K562 (cell line): ENCODE data around the gene MDK. TPM values are rescaled to one million over a fixed set of nuclear protein-coding genes. Genes with fewer than 3 reads are reported as not detected.

Experiments
- BCOR ChIP-seq: fragments of 450-650 bp; IDR thresholded peaks from 2 replicates; pipeline ENCODE4 v1.6.1; 2016
- BRF2 ChIP-seq: IDR thresholded peaks from 3 replicates; pipeline ENCODE4 v1.6.1; 2011; ENCODE audit warnings: borderline replicate concordance, mild to moderate bottlenecking; ENCODE audit not compliant: insufficient read length, insufficient read depth
- ESRRA ChIP-seq: fragments of 450-650 bp; IDR thresholded peaks from 2 replicates; pipeline ENCODE4 v1.6.1; 2014; ENCODE audit warnings: low read depth, mild to moderate bottlenecking, moderate library complexity, borderline replicate concordance
- ID3 ChIP-seq, 2 experiments: fragments of 250-450 bp in 1 of 2; fragments of 450-650 bp in 1 of 2; sonication (Bioruptor Pico) in 1 of 2; IDR thresholded peaks; 2 replicates each; pipeline versions ENCODE4 v1.6.1 to v1.8.0; 2016 to 2021; ENCODE audit warnings: mild to moderate bottlenecking in 2 of 2, moderate library complexity in 2 of 2, missing compliant biosample characterization in 1 of 2, missing genetic modification characterization in 1 of 2
- KDM5B ChIP-seq: fragments of 200-600 bp; sonication (generic); IDR thresholded peaks from 2 replicates; pipeline ENCODE4 v1.6.1; 2012; ENCODE audit warnings: low read depth, mild to moderate bottlenecking, moderate library complexity, low read length, control low read depth, inconsistent platforms; ENCODE audit not compliant: insufficient replicate concordance
- MGA ChIP-seq: fragments of 450-650 bp; IDR thresholded peaks from 2 replicates; pipeline ENCODE4 v1.6.1; 2016; ENCODE audit warnings: mild to moderate bottlenecking, moderate library complexity
- MIER1 ChIP-seq: fragments of 450-650 bp; IDR thresholded peaks from 2 replicates; pipeline ENCODE4 v1.6.1; 2016; ENCODE audit warnings: antibody characterized with exemption, mild to moderate bottlenecking, low read depth
- NFATC3 ChIP-seq: fragments of 450-650 bp; IDR thresholded peaks from 2 replicates; pipeline ENCODE4 v1.6.1; 2017; ENCODE audit warnings: mild to moderate bottlenecking
- POLR2AphosphoS5 ChIP-seq: IDR thresholded peaks from 2 replicates; pipeline ENCODE4 v1.6.1; 2011; ENCODE audit warnings: mild to moderate bottlenecking, low read depth, low read length, moderate library complexity; ENCODE audit not compliant: control insufficient read depth, insufficient read depth
- SMAD2 ChIP-seq: fragments of 150-350 bp; IDR thresholded peaks from 2 replicates; pipeline ENCODE4 v1.6.1; 2014; ENCODE audit warnings: low read depth, mild to moderate bottlenecking, low read length
- TEAD1 ChIP-seq, 2 experiments: fragments of 450-650 bp in 1 of 2; sonication (generic) in 1 of 2; formaldehyde crosslinking; IDR thresholded peaks; 2 replicates each; pipeline versions ENCODE4 v1.4.0 to v1.8.0; 2020 to 2022; ENCODE audit warnings: mild to moderate bottlenecking in 2 of 2, missing genetic modification reagents in 1 of 2
- ZFX ChIP-seq: sonication (generic); formaldehyde crosslinking; IDR thresholded peaks from 2 replicates; pipeline ENCODE4 v1.8.0; 2022; ENCODE audit warnings: mild to moderate bottlenecking, missing genetic modification reagents, moderate library complexity
- ZNF3 ChIP-seq: fragments of 250-450 bp; sonication (Bioruptor Pico); IDR thresholded peaks from 2 replicates; pipeline ENCODE4 v1.5.0; 2021; ENCODE audit warnings: mild to moderate bottlenecking, moderate library complexity
- polyA plus RNA-seq, 8 experiments: library from polyadenylated mRNA; depleted of rRNA in 4 of 8; stranded (reverse) in 5 of 8; unstranded in 3 of 8; fragments of >200 nt; fragmentation: Nextera tagmentation in 2 of 8; fragmentation: Illumina TruSeq in 1 of 8; extraction: Ambion mirVana in 2 of 8; extraction: Trizol in 1 of 8; gene quantifications; 2 replicates each; pipeline versions ENCODE4 v1.2.1 to v1.2.3, GENCODE V29; 2011 to 2014; ENCODE audit warnings: inconsistent platforms in 1 of 8, missing spikeins in 1 of 8
- total RNA-seq, 7 experiments: library from RNA; depleted of rRNA in 6 of 7; stranded (reverse); fragments of >200 nt in 6 of 7; fragmentation: Illumina TruSeq in 2 of 7; extraction: Trizol in 2 of 7; gene quantifications; 2 replicates each; pipeline versions ENCODE4 v1.2.1 to v1.2.3, GENCODE V29; 2011 to 2021; ENCODE audit warnings: low replicate concordance in 1 of 7

Gene MDK
- total and polyA plus RNA-seq, 9 of the 15 experiments (the other 6 are each of a cell fraction or from before 2014, with no cell fraction given), result 20.7 to 700 (median 350) TPM

GRCh38 chr11:46392421-46393230 lies 11.2 kb downstream of the MDK start (continued):
- TF ChIP-seq ESRRA (peak; percentile 37; the same call in 1 of the 2 replicates), ZNF3 (CRISPR knock-in tag) (no peak), BRF2 (no peak), NFATC3 (no peak), KDM5B (no peak), ZFX (CRISPR knock-in tag) (peak; percentile 45), MGA (no peak), BCOR (no peak; the same call in 1 of the 2 replicates), MIER1 (peak; percentile 97), SMAD2 (no peak), POLR2AphosphoS5 (no peak), TEAD1 (CRISPR knock-in tag; IDR thresholded peaks at IDR 0.05) (peak; percentile 37 to 85; a peak in 2 of 4 replicates), ID3 (CRISPR knock-in tag; IDR thresholded peaks at IDR 0.05) (no peak), ID3 (tag; IDR thresholded peaks at IDR 0.05) (0 out of 2 replicates have a peak, but pooled peaks have one; percentile 32)
